GM23248 (cell line): ENCODE measurements around the gene DDI2. TPM values are rescaled to one million over a fixed set of nuclear protein-coding genes. Genes with fewer than 3 reads are reported as not detected.

ENCODE experiments used
- DNase-seq: peaks from one replicate; pipeline ENCODE4 v3.0.0-alpha.2; 2015
- H2AFZ ChIP-seq: fragments of 200-600 bp; sonication (generic); 2 replicates; pipeline ENCODE4 v1.6.1; 2016; ENCODE audit warnings: antibody characterized with exemption
- H3F3A ChIP-seq: fragments of 200-600 bp; sonication (generic); 2 replicates; pipeline ENCODE4 v1.6.1; 2016; ENCODE audit warnings: mild to moderate bottlenecking, antibody characterized with exemption, mixed run types; ENCODE audit not compliant: insufficient read depth
- H3K27ac ChIP-seq: fragments of 200-600 bp; sonication (generic); 2 replicates; pipeline ENCODE4 v1.5.1; 2016; ENCODE audit warnings: mild to moderate bottlenecking
- H3K27me3 ChIP-seq: fragments of 200-600 bp; sonication (generic); replicated peaks from 2 replicates; pipeline ENCODE4 v1.6.1; 2016; ENCODE audit warnings: mild to moderate bottlenecking; ENCODE audit not compliant: insufficient read depth
- H3K36me3 ChIP-seq: fragments of 200-600 bp; sonication (generic); 2 replicates; pipeline ENCODE4 v1.6.1; 2016; ENCODE audit warnings: low read depth, mild to moderate bottlenecking
- H3K4me1 ChIP-seq: fragments of 200-600 bp; sonication (generic); 2 replicates; pipeline ENCODE4 v1.6.1; 2016; ENCODE audit warnings: mild to moderate bottlenecking; ENCODE audit not compliant: insufficient read depth
- H3K4me2 ChIP-seq: fragments of 200-600 bp; sonication (generic); one replicate; pipeline ENCODE4 v1.6.1; 2016; ENCODE audit warnings: mild to moderate bottlenecking; ENCODE audit not compliant: unreplicated experiment
- H3K4me3 ChIP-seq: fragments of 200-600 bp; sonication (generic); 2 replicates; pipeline ENCODE4 v1.5.1; 2016; ENCODE audit warnings: mild to moderate bottlenecking
- H3K79me2 ChIP-seq: fragments of 200-600 bp; sonication (generic); 2 replicates; pipeline ENCODE4 v1.6.1; 2016; ENCODE audit warnings: mild to moderate bottlenecking; ENCODE audit not compliant: insufficient read depth
- H3K9ac ChIP-seq: fragments of 200-600 bp; sonication (generic); 2 replicates; pipeline ENCODE4 v1.6.1; 2016; ENCODE audit warnings: mild to moderate bottlenecking
- H3K9me2 ChIP-seq: fragments of 200-600 bp; sonication (generic); 2 replicates; pipeline ENCODE4 v1.6.1; 2016; ENCODE audit warnings: mixed run types, mild to moderate bottlenecking, moderate library complexity; ENCODE audit not compliant: insufficient read depth
- H3K9me3 ChIP-seq: fragments of 200-600 bp; sonication (generic); one replicate; pipeline ENCODE4 v1.6.1; 2017; ENCODE audit warnings: low read depth
- H4K20me1 ChIP-seq: fragments of 200-600 bp; sonication (generic); 2 replicates; pipeline ENCODE4 v1.6.0; 2016; ENCODE audit not compliant: insufficient read depth
- EZH2 ChIP-seq: fragments of 200-600 bp; sonication (generic); IDR thresholded peaks from 2 replicates; pipeline ENCODE4 v1.6.1; 2018; ENCODE audit warnings: antibody characterized with exemption, mild to moderate bottlenecking; ENCODE audit not compliant: insufficient read depth, poor library complexity, severe bottlenecking
- EZH2phosphoT487 ChIP-seq: fragments of 200-600 bp; sonication (generic); IDR thresholded peaks from 2 replicates; pipeline ENCODE4 v1.6.1; 2018; ENCODE audit warnings: antibody characterized with exemption, moderate library complexity, mild to moderate bottlenecking, low read depth; ENCODE audit not compliant: insufficient read depth
- WGBS, 2 experiments: methylation state at CpG; one replicate each; pipeline ENCODE4 v1.1.6; 2015 to 2017; ENCODE audit warnings: low lambda C conversion rate in 2 of 2, low coverage in 1 of 2; ENCODE audit errors: missing lambda C conversion rate in 2 of 2; 5-methylcytosine and 5-hydroxymethylcytosine counted together
- in situ Hi-C: fragments of 300-500 bp; cut with MboI; formaldehyde crosslinking; loops from 2 replicates; pipeline ENCODE4 v1.15.0; 2020
- polyA plus RNA-seq: library from polyadenylated mRNA; unstranded; fragments of >200 nt; fragmentation: Nextera tagmentation; extraction: Ambion mirVana; gene quantifications from 2 replicates; pipeline ENCODE4 v1.2.1, GENCODE V29; 2016
- total RNA-seq: library from RNA; depleted of rRNA; stranded (reverse); fragments of >200 nt; shearing (Covaris generic); gene quantifications from 2 replicates; pipeline ENCODE4 v1.2.3, GENCODE V29; 2014

The DDI2 gene
- total and polyA plus RNA-seq, 2 experiments from 2014 or later, result 5.0 to 7.9 TPM

- TF ChIP-seq EZH2, result no peak
- no peak for TF ChIP-seq EZH2phosphoT487
- Histone ChIP-seq H3K4me2 (no peak overlapping the region), H3K27me3 (no peaks in the 10 kb centered on the region), H2AFZ (no peak overlapping the region), H3K79me2 (no peaks in the 10 kb centered on the region; the same call in 1 of the 2 replicates), H3K9me3 (no peaks in the 10 kb centered on the region), H3F3A (peaks cover 6% of the 10 kb centered on the region; the same call in 1 of the 2 replicates), H3K9me2 (no peaks in the 10 kb centered on the region), H3K4me3 (no peak overlapping the region), H3K27ac (no peak overlapping the region), H3K36me3 (no peaks in the 10 kb centered on the region), H4K20me1 (no peaks in the 10 kb centered on the region), H3K4me1 (no peaks in the 10 kb centered on the region), H3K9ac (no peak overlapping the region)
- no peak for DNase-seq
- WGBS, 2 experiments, result 88 to 91% methylated on average over 10 of the region's 10 CpGs
- in situ Hi-C loops, result no loop called here
Measured at GRCh38 chr1:15669074-15669473, 51.8 kb downstream of the DDI2 start.

GRCh38 chr1:15669864-15670263, 52.6 kb downstream of the DDI2 start:
- Histone ChIP-seq H3K4me2 (no peak overlapping the region), H4K20me1 (no peaks in the 10 kb centered on the region), H3K9ac (no peak overlapping the region), H3K79me2 (no peaks in the 10 kb centered on the region), H3K9me3 (no peaks in the 10 kb centered on the region), H3K9me2 (no peaks in the 10 kb centered on the region), H3K4me1 (no peaks in the 10 kb centered on the region), H3K27ac (no peak overlapping the region), H2AFZ (no peak overlapping the region), H3K4me3 (no peak overlapping the region), H3F3A (peaks cover 6% of the 10 kb centered on the region; the same call in 1 of the 2 replicates), H3K36me3 (no peaks in the 10 kb centered on the region), H3K27me3 (no peaks in the 10 kb centered on the region)
- DNase-seq, result no peak
- TF ChIP-seq EZH2, result no peak
- TF ChIP-seq EZH2phosphoT487, result no peak
- in situ Hi-C loops, result no loop called here
- WGBS, 2 experiments, result 78 to 79% methylated on average over 4 of the region's 4 CpGs

GRCh38 chr1:15671430-15671829, 54.2 kb downstream of the DDI2 start:
- Histone ChIP-seq H4K20me1 (no peaks in the 10 kb centered on the region), H3K9me3 (no peaks in the 10 kb centered on the region), H3K36me3 (no peaks in the 10 kb centered on the region), H3K27ac (no peak overlapping the region), H3K4me2 (no peak overlapping the region), H3K27me3 (no peaks in the 10 kb centered on the region), H3K4me3 (no peak overlapping the region), H3K79me2 (no peaks in the 10 kb centered on the region), H3K9me2 (no peaks in the 10 kb centered on the region), H2AFZ (no peak overlapping the region), H3K9ac (no peak overlapping the region), H3F3A (peaks cover 6% of the 10 kb centered on the region; the same call in 1 of the 2 replicates), H3K4me1 (no peaks in the 10 kb centered on the region)
- 94 to 95% methylated on average over 2 of the region's 2 CpGs for WGBS, 2 experiments
- DNase-seq, result no peak
- in situ Hi-C loops, result no loop called here
- no peak for TF ChIP-seq EZH2
- TF ChIP-seq EZH2phosphoT487, result no peak

- Histone ChIP-seq H3K27ac (no peak overlapping the region), H3K4me2 (no peak overlapping the region), H3K9me3 (no peaks in the 10 kb centered on the region), H3K79me2 (no peaks in the 10 kb centered on the region), H3K36me3 (no peaks in the 10 kb centered on the region), H3K9me2 (no peaks in the 10 kb centered on the region), H3K9ac (no peak overlapping the region), H3K27me3 (no peaks in the 10 kb centered on the region), H3F3A (peaks cover 14% of the 10 kb centered on the region), H3K4me3 (no peak overlapping the region), H3K4me1 (peaks cover 13% of the 10 kb centered on the region), H2AFZ (no peak overlapping the region), H4K20me1 (no peaks in the 10 kb centered on the region)
- TF ChIP-seq EZH2phosphoT487 (no peak), EZH2 (no peak)
- in situ Hi-C loops, result no loop called here
- no peak for DNase-seq
- 69 to 71% methylated on average over 12 of the region's 12 CpGs for WGBS, 2 experiments
Measured at GRCh38 chr1:15674386-15675159, 57.3 kb downstream of the DDI2 start.
